DND-41 (cell line): ENCODE results near the gene ZFYVE28.

ENCODE experiments used
- EZH2 ChIP-seq: IDR thresholded peaks from 3 replicates; pipeline ENCODE4 v1.6.1; 2012; ENCODE audit warnings: borderline replicate concordance, low read depth, mild to moderate bottlenecking, moderate library complexity, low read length, inconsistent platforms; ENCODE audit not compliant: severe bottlenecking
- TF ChIP-seq, protein P1 (sequence below): IDR thresholded peaks from 2 replicates; pipeline ENCODE4 v1.5.1; 2012; ENCODE audit warnings: borderline replicate concordance, low read length, moderate library complexity, mild to moderate bottlenecking; ENCODE audit not compliant: poor library complexity, severe bottlenecking; ENCODE audit errors: extremely low read depth

DNA sequence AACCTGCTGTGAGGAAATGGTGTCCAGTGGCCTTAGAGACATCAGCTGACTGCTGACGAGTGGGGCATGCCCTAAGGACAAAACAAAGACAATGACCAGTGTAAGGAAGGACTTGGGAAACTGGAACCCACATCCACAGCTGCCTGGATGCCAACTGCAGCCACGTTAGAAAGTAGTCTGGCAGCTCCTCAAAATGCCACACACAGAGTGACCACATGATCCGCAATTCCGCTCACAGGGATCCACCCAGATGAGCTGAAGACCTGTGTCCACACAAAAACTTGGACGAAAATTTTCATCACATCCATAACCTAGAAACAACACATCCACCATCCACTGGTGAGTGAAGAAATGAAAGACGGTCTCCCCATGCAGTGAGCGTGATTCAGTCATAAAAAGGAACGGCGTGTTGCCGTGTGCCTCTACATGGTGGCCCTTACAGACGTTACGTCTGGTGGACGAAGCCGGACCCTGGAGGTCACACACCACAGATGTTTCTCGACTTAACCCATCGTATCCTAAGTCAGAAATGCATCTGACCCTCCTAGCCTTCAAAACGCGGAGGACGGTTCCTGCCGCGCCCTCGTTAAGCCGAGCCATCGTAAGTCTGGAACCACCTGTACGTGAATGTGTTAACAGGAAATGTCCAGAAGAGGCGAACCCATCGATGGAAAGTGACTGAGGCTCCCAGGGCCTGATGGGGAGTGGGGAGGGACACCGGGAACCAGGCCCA, 115.9 kb downstream of the ZFYVE28 start:
- TF ChIP-seq, protein P1, sequence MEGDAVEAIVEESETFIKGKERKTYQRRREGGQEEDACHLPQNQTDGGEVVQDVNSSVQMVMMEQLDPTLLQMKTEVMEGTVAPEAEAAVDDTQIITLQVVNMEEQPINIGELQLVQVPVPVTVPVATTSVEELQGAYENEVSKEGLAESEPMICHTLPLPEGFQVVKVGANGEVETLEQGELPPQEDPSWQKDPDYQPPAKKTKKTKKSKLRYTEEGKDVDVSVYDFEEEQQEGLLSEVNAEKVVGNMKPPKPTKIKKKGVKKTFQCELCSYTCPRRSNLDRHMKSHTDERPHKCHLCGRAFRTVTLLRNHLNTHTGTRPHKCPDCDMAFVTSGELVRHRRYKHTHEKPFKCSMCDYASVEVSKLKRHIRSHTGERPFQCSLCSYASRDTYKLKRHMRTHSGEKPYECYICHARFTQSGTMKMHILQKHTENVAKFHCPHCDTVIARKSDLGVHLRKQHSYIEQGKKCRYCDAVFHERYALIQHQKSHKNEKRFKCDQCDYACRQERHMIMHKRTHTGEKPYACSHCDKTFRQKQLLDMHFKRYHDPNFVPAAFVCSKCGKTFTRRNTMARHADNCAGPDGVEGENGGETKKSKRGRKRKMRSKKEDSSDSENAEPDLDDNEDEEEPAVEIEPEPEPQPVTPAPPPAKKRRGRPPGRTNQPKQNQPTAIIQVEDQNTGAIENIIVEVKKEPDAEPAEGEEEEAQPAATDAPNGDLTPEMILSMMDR, result no peak
- no peak for TF ChIP-seq EZH2
